ENCODE data around the gene LIN9. TPM values are rescaled to one million over a fixed set of nuclear protein-coding genes. Genes with fewer than 3 reads are reported as not detected.

LIN9 gene
- total and polyA plus RNA-seq, 10 of the 15 experiments (the other 5 are each of a cell fraction or from before 2014, with no cell fraction given): 5.9 to 13.5 (median 8.3) TPM

DNA sequence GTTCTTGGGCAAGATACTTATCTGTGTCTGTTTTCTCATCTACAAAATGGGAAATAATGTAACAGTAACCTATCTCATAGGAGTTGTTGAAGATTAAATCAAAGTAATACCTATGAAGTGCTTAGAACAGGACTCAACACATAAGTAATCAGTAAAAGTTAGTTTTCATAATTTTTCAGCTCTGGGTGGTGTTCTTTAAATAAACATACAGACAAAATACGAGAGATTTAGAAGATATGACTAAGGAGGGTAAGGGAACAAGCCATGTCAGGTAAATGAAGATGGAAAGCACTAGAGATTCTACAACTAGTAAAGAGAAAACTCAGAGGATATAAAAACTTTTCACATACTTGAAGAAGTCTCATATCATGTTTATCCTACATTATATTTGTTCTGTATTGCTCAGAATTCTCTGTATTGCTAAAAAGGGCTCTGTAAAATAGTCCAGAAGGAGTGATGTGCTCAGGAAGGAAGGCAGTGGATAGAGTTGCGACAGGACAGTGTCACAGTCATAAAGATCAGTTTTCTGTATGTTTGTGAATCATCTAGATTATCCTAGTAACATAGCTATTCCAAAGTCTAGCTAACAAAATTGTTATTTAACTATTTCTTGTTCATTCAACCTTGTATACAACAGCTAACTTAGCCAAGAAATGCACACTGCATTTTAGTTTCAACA, 16.0 kb downstream of the LIN9 start:
- peaks cover 2 to 11% of the 10 kb centered on the region in 2 experiments; a peak in 3 of 4 replicates for H3K36me3 ChIP-seq (ENCODE audit: control insufficient read depth in 2 of 2, insufficient read depth in 2 of 2, low read length in 1 of 2)
- WGBS (ENCODE audit: insufficient coverage, insufficient replicate concordance, low lambda C conversion rate, missing lambda C conversion rate): 81% methylated on average over 2 of the region's 2 CpGs
- intact Hi-C loops (cut with micrococcal nuclease; ENCODE audit: unreplicated experiment) (no loop called here), in situ Hi-C loops (cut with MboI) (no loop called here)
- FAIRE-seq (no peak), ATAC-seq (no peak), DNase-seq (ENCODE audit: low read depth, low spot score) (no peak)
- POLR2A ChIA-PET: interaction anchor here (0.9 kb wide), 1 partner anchor 116 kb away, joined by 5 read pairs; no protein-coding TSS in a partner anchor
- no peak overlapping the region for H3K4me2 ChIP-seq (ENCODE audit: control insufficient read depth, insufficient read depth)
- H3K9me3 ChIP-seq (replicated peaks; ENCODE audit: control insufficient read depth, insufficient read depth, low read length): no peaks in the 10 kb centered on the region
- TF ChIP-seq CEBPB (IDR thresholded peaks at IDR 0.05; ENCODE audit: borderline replicate concordance in 1 of 2, low read depth in 2 of 2, low read length in 2 of 2): no peak
- no peak for TF ChIP-seq SMAD1 (IDR thresholded peaks at IDR 0.05; ENCODE audit: low read depth, partially characterized antibody)
- BruUV-seq (replicated peaks): TSS peak; percentile 29
- no peaks in the 10 kb centered on the region for H3K4me1 ChIP-seq (ENCODE audit: control insufficient read depth, insufficient read depth, low read length)
- no peak overlapping the region for H3K4me3 ChIP-seq
- H4K20me1 ChIP-seq (ENCODE audit: control insufficient read depth, insufficient read depth): no peaks in the 10 kb centered on the region
- SMC1A ChIA-PET (ENCODE audit: uncharacterized antibody, unreplicated experiment): interaction anchor here (0.7 to 1.5 kb wide), 3 partner anchors 11 to 167 kb away, joined by 4 to 7 read pairs (median 4); no protein-coding TSS in a partner anchor
- H2AFZ ChIP-seq (ENCODE audit: control insufficient read depth, low read depth, low read length): no peak overlapping the region
- H3K9ac ChIP-seq (ENCODE audit: control insufficient read depth, insufficient read depth, low read length): no peak overlapping the region
- H3K27me3 ChIP-seq (replicated peaks in 1 of 2; ENCODE audit: control insufficient read depth in 2 of 2, insufficient read depth in 2 of 2, low read length in 1 of 2): no peaks in the 10 kb centered on the region
- H3K27ac ChIP-seq (ENCODE audit: control insufficient read depth, insufficient read depth): no peak overlapping the region
- RAD21 ChIA-PET (ENCODE audit: unreplicated experiment): no interaction called here
- CTCF ChIA-PET: interaction anchor here (0.7 to 2.2 kb wide), 4 partner anchors 44 to 742 kb away, joined by 3 to 5 read pairs (median 3); no protein-coding TSS in a partner anchor
- H3K79me2 ChIP-seq (ENCODE audit: control insufficient read depth, insufficient read depth, low read length): no peaks in the 10 kb centered on the region

DNA sequence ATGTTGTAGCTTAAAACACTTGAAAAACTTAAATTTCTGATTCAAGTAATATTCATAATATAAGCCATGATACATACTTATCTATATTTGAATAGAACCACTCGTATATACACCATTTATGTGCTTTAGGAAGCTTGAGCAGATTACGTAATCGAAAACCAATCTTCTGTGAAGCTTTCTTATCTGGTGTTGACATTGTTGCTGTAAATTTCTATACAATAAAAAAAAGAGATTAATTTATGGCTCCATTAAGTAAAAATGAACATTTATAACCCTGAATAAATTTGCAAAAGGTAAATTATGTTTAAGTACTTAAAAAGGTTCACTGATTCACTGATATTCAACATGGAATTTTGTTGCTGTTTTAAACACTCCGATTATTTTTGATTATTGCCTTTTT, 21.4 kb downstream of the LIN9 start:
- Histone ChIP-seq H3K9ac (ENCODE audit: control insufficient read depth, insufficient read depth, low read length) (no peak overlapping the region), H3K27ac (ENCODE audit: control insufficient read depth, insufficient read depth) (no peak overlapping the region), H3K9me3 (replicated peaks; ENCODE audit: control insufficient read depth, insufficient read depth, low read length) (no peaks in the 10 kb centered on the region), H3K27me3 (replicated peaks in 1 of 2; ENCODE audit: control insufficient read depth in 2 of 2, insufficient read depth in 2 of 2, low read length in 1 of 2) (no peaks in the 10 kb centered on the region), H3K4me2 (ENCODE audit: control insufficient read depth, insufficient read depth) (no peak overlapping the region), H3K79me2 (ENCODE audit: control insufficient read depth, insufficient read depth, low read length) (no peaks in the 10 kb centered on the region), H3K36me3 (ENCODE audit: control insufficient read depth in 2 of 2, insufficient read depth in 2 of 2, low read length in 1 of 2) (no peaks in the 10 kb centered on the region; a peak in 1 of 4 replicates), H3K4me1 (ENCODE audit: control insufficient read depth, insufficient read depth, low read length) (no peaks in the 10 kb centered on the region), H3K4me3 (no peak overlapping the region), H4K20me1 (ENCODE audit: control insufficient read depth, insufficient read depth) (no peaks in the 10 kb centered on the region), H2AFZ (ENCODE audit: control insufficient read depth, low read depth, low read length) (no peak overlapping the region)
- in situ Hi-C loops (cut with MboI) (no loop called here), intact Hi-C loops (cut with micrococcal nuclease; ENCODE audit: unreplicated experiment) (no loop called here)
- no peak for ATAC-seq
- CTCF ChIA-PET: interaction anchor here (1.2 kb wide), 1 partner anchor 14 kb away, joined by 3 read pairs; no protein-coding TSS in a partner anchor
- POLR2A ChIA-PET: no interaction called here
- no peak for DNase-seq (ENCODE audit: low read depth, low spot score)
- RAD21 ChIA-PET (ENCODE audit: unreplicated experiment): no interaction called here
- no TSS peak for BruUV-seq (replicated peaks)
- FAIRE-seq: no peak
- SMC1A ChIA-PET (ENCODE audit: uncharacterized antibody, unreplicated experiment): no interaction called here
- WGBS (ENCODE audit: insufficient coverage, insufficient replicate concordance, low lambda C conversion rate, missing lambda C conversion rate): 98% methylated on average over 4 of the region's 4 CpGs
- TF ChIP-seq HDAC2 (IDR thresholded peaks at IDR 0.05) (no peak), MEF2B (IDR thresholded peaks at IDR 0.05; ENCODE audit: partially characterized antibody, poor library complexity, severe bottlenecking) (no peak), BRCA1 (IDR thresholded peaks at IDR 0.05; ENCODE audit: low read depth, low read length) (no peak), EED (IDR thresholded peaks at IDR 0.05; ENCODE audit: low read depth) (no peak), SMARCA5 (IDR thresholded peaks at IDR 0.05) (no peak), SIN3A (IDR thresholded peaks at IDR 0.05; ENCODE audit: low read depth, low read length) (no peak), RAD51 (IDR thresholded peaks at IDR 0.05) (no peak)
- TF ChIP-seq, protein P1, sequence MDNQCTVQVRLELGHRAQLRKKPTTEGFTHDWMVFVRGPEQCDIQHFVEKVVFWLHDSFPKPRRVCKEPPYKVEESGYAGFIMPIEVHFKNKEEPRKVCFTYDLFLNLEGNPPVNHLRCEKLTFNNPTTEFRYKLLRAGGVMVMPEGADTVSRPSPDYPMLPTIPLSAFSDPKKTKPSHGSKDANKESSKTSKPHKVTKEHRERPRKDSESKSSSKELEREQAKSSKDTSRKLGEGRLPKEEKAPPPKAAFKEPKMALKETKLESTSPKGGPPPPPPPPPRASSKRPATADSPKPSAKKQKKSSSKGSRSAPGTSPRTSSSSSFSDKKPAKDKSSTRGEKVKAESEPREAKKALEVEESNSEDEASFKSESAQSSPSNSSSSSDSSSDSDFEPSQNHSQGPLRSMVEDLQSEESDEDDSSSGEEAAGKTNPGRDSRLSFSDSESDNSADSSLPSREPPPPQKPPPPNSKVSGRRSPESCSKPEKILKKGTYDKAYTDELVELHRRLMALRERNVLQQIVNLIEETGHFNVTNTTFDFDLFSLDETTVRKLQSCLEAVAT (IDR thresholded peaks at IDR 0.05): no peak
- TF ChIP-seq, protein P2, sequence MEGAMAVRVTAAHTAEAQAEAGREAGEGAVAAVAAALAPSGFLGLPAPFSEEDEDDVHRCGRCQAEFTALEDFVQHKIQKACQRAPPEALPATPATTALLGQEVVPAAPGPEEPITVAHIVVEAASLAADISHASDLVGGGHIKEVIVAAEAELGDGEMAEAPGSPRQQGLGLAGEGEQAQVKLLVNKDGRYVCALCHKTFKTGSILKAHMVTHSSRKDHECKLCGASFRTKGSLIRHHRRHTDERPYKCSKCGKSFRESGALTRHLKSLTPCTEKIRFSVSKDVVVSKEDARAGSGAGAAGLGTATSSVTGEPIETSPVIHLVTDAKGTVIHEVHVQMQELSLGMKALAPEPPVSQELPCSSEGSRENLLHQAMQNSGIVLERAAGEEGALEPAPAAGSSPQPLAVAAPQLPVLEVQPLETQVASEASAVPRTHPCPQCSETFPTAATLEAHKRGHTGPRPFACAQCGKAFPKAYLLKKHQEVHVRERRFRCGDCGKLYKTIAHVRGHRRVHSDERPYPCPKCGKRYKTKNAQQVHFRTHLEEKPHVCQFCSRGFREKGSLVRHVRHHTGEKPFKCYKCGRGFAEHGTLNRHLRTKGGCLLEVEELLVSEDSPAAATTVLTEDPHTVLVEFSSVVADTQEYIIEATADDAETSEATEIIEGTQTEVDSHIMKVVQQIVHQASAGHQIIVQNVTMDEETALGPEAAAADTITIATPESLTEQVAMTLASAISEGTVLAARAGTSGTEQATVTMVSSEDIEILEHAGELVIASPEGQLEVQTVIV (IDR thresholded peaks at IDR 0.05; ENCODE audit: borderline replicate concordance, partially characterized antibody): no peak

Data from GM12878 (cell line).